Esophagus muscularis mucosa (tissue), 4 donors: ENCODE results near the gene DAB2. TPM values are rescaled to one million over a fixed set of nuclear protein-coding genes. Genes with fewer than 3 reads are reported as not detected.
A peak's percentile ranks its signal among the peaks of the same experiment; 100 is the strongest.
"Not testable (repeated sequence)": the region's sequence is repeated elsewhere in the genome, so short reads cannot be mapped to it uniquely, and the experiment has no call there.

ENCODE experiments used
- DNase-seq: peaks from one replicate; pipeline ENCODE4 v3.0.0-alpha.2; 2017; ENCODE audit errors: extremely low spot score
- H3K27ac ChIP-seq, 4 donors: fragments of 200-600 bp; sonication (generic); replicated peaks in 1 of 4; 1 replicate in 3 of 4; 2 replicates in 1 of 4; pipeline ENCODE4 v1.5.1; 2016 to 2019; ENCODE audit warnings: mild to moderate bottlenecking in 1 of 4
- H3K27me3 ChIP-seq, 4 donors: fragments of 200-600 bp; sonication (generic); one replicate each; pipeline versions ENCODE4 v1.5.1 to v1.6.0; 2016 to 2019
- H3K36me3 ChIP-seq, 4 donors: fragments of 200-600 bp; sonication (generic); one replicate each; pipeline ENCODE4 v1.5.1; 2016 to 2019
- H3K4me1 ChIP-seq, 4 donors: fragments of 200-600 bp; sonication (generic); one replicate each; pipeline ENCODE4 v1.5.1; 2016 to 2019
- H3K4me3 ChIP-seq, 4 donors: fragments of 200-600 bp; sonication (generic); 1 replicate in 2 of 4; 2 replicates in 2 of 4; pipeline ENCODE4 v1.5.1; 2016 to 2019; ENCODE audit warnings: mild to moderate bottlenecking in 4 of 4, moderate library complexity in 1 of 4
- H3K9me3 ChIP-seq, 4 donors: fragments of 200-600 bp; sonication (generic); 1 replicate in 3 of 4; 2 replicates in 1 of 4; pipeline ENCODE4 v1.5.1; 2016 to 2019
- EP300 ChIP-seq: sonication (generic); formaldehyde crosslinking; IDR thresholded peaks from one replicate; pipeline ENCODE4 v1.6.1; 2017; ENCODE audit warnings: antibody characterized with exemption
- POLR2A ChIP-seq: fragments of 450-650 bp; IDR thresholded peaks from one replicate; pipeline ENCODE4 v1.6.1; 2017; ENCODE audit warnings: antibody characterized with exemption, moderate library complexity, mild to moderate bottlenecking, low read depth
- POLR2AphosphoS5 ChIP-seq, 2 donors: sonication (generic); formaldehyde crosslinking; IDR thresholded peaks; one replicate each; pipeline ENCODE4 v1.6.1; 2017; ENCODE audit warnings: antibody characterized with exemption in 2 of 2
- WGBS: methylation state at CpG from one replicate; pipeline ENCODE4 v1.1.5; 2018; 5-methylcytosine and 5-hydroxymethylcytosine counted together
- intact Hi-C: fragments of 100-400 bp; cut with DNase I; formaldehyde crosslinking; loops from one replicate; pipeline ENCODE4 v1.15.1; 2023
- total RNA-seq, 4 donors: library from RNA; depleted of rRNA; stranded (reverse); fragments of >200 nt; gene quantifications; one replicate each; pipeline versions ENCODE4 v1.1.0 to v1.2.1, GENCODE V29; 2016
- TF ChIP-seq, protein P1 (sequence below), 3 experiments: fragments of 200-600 bp in 2 of 3; fragments of 450-650 bp in 1 of 3; sonication (generic) in 2 of 3; IDR thresholded peaks; one replicate each; pipeline ENCODE4 v1.5.1; 2017 to 2019; ENCODE audit warnings: antibody characterized with exemption in 3 of 3, mild to moderate bottlenecking in 2 of 3, moderate library complexity in 1 of 3

The DAB2 gene
- total RNA-seq, 4 donors from 2014 or later: 48.7 to 84.3 (median 55.1) TPM

DNA sequence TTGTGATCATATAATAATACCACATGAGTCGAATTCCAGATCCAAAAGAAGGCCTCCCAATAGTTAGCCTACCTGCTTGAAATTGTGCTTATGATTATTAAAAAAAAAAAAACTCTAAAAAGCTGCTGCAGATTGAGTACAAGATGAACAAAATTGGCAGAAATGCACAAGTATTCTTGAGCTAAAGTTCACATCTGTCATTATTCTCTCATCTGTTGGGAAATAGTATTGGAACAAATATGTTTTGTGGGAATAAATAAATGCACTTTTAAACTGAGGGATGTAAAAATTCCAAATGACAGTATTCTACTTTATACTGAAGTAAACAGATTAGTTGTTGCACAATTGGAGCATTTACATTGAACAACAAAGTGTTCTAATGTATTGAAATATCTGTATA is 15.7 kb downstream of the DAB2 start:
- Histone ChIP-seq H3K27ac (peak overlapping the region in 2 of 4 donors; percentile 10 to 18), H3K27me3 (no peaks in the 10 kb centered on the region), H3K4me3 (no peak overlapping the region), H3K4me1 (peaks cover 36 to 85% (median 75%) of the 10 kb centered on the region in 4 donors), H3K9me3 (no peaks in the 10 kb centered on the region), H3K36me3 (no peaks in the 10 kb centered on the region)
- TF ChIP-seq POLR2A: no peak
- TF ChIP-seq POLR2AphosphoS5 (IDR thresholded peaks at IDR 0.05): no peak
- TF ChIP-seq, protein P1, sequence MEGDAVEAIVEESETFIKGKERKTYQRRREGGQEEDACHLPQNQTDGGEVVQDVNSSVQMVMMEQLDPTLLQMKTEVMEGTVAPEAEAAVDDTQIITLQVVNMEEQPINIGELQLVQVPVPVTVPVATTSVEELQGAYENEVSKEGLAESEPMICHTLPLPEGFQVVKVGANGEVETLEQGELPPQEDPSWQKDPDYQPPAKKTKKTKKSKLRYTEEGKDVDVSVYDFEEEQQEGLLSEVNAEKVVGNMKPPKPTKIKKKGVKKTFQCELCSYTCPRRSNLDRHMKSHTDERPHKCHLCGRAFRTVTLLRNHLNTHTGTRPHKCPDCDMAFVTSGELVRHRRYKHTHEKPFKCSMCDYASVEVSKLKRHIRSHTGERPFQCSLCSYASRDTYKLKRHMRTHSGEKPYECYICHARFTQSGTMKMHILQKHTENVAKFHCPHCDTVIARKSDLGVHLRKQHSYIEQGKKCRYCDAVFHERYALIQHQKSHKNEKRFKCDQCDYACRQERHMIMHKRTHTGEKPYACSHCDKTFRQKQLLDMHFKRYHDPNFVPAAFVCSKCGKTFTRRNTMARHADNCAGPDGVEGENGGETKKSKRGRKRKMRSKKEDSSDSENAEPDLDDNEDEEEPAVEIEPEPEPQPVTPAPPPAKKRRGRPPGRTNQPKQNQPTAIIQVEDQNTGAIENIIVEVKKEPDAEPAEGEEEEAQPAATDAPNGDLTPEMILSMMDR (IDR thresholded peaks at IDR 0.05): no peak
- TF ChIP-seq EP300: no peak
- DNase-seq: no peak
- intact Hi-C loops: no loop called here
- WGBS: 86% methylated on average over 1 of the region's 1 CpG

DNA sequence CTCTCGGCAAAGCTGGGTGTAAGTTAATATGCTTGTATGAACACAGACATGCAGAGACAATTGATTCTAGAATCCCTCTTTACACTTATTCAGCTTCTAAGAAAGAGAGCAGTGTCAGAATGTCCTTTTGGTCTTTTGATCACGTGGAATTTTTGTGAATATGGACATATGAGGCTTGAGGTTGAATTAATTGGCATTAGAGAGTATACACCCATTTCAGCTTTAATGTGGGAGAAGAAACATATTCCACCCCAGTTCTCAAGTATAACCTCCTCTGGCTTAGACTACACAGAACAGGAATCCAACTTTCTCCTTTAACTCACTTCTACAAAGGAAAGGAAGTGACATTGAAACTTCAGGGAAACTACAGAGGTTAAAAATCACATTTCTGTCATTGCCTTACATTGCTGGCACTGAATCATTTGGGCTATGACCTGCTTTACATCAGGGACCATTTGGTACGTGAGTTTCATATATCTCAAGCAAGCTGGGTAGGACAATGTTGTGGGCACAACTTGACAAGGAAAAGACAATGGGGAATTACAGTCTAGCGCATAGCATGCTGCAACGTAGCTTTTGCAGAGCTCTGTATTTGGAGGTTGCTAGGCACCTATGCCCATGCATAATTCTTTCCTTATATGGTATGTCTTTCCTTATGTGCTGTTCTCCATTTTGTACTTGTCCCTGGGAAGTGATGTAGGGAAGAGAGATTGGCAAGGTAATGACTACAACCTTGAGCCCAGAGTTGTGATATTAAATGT is 19.5 kb downstream of the DAB2 start:
- H3K27ac ChIP-seq: no peak overlapping the region
- no peaks in the 10 kb centered on the region for H3K9me3 ChIP-seq
- no peak for DNase-seq
- TF ChIP-seq POLR2A: no peak
- TF ChIP-seq, protein P1 (IDR thresholded peaks at IDR 0.05): no peak
- no peak for TF ChIP-seq POLR2AphosphoS5 (IDR thresholded peaks at IDR 0.05)
- H3K4me3 ChIP-seq: no peak overlapping the region
- intact Hi-C loops: no loop called here
- WGBS: 62% methylated on average over 5 of the region's 5 CpGs
- no peaks in the 10 kb centered on the region for H3K27me3 ChIP-seq
- peaks cover 31 to 73% (median 60%) of the 10 kb centered on the region in 4 donors for H3K4me1 ChIP-seq
- no peaks in the 10 kb centered on the region for H3K36me3 ChIP-seq

DNA sequence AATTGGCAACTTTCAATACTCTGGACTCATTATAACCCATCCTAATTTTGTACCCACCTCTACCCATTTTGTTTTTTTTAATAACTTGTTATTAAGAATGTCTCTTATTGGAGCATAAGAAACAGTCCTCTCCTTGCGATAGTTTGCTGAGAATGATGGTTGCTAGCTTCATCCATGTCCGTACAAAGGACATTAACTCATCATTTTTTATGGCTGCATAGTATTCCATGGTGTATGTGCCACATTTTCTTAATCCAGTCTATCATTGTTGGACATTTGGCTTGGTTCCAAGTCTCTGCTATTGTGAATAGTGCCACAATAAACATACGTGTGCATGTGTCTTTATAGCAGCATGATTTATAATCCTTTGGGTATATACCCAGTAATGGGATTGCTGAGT is 21.0 kb downstream of the DAB2 start:
- intact Hi-C loops, H3K27ac ChIP-seq: not testable (repeated sequence)
- peaks cover 34 to 73% (median 62%) of the 10 kb centered on the region in 4 donors for H3K4me1 ChIP-seq

DNA sequence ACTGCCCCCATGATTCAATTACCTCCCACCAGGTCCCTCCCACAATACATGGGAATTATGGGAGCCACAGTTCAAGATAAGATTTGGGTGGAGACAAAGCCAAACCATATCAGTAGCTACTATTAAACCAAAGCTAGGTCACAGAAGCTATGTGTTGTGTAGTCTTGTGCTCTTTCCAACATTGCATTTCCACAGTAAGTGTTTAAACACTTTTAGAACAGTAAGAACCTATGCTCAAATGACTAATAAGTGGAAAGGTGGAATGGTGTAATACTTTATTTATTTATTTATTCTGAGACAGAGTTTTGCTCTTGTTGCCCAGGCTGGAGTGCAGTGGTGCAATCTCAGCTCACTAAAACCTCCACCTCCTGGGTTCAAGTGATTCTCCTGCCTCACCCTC is 22.6 kb downstream of the DAB2 start:
- H3K27me3 ChIP-seq, DNase-seq, H3K9me3 ChIP-seq, intact Hi-C loops, H3K4me3 ChIP-seq, H3K36me3 ChIP-seq: not testable (repeated sequence)
- H3K27ac ChIP-seq: peak overlapping the region; percentile 1 to 78 (median 44)
- H3K4me1 ChIP-seq: peaks cover 30 to 73% (median 59%) of the 10 kb centered on the region in 4 donors

More for the DNA sequence above, 21.0 kb downstream of the DAB2 start:
- 84% methylated on average over 3 of the region's 3 CpGs for WGBS
- H3K36me3 ChIP-seq, DNase-seq, H3K27me3 ChIP-seq, H3K4me3 ChIP-seq, H3K9me3 ChIP-seq: not testable (repeated sequence)

DNA sequence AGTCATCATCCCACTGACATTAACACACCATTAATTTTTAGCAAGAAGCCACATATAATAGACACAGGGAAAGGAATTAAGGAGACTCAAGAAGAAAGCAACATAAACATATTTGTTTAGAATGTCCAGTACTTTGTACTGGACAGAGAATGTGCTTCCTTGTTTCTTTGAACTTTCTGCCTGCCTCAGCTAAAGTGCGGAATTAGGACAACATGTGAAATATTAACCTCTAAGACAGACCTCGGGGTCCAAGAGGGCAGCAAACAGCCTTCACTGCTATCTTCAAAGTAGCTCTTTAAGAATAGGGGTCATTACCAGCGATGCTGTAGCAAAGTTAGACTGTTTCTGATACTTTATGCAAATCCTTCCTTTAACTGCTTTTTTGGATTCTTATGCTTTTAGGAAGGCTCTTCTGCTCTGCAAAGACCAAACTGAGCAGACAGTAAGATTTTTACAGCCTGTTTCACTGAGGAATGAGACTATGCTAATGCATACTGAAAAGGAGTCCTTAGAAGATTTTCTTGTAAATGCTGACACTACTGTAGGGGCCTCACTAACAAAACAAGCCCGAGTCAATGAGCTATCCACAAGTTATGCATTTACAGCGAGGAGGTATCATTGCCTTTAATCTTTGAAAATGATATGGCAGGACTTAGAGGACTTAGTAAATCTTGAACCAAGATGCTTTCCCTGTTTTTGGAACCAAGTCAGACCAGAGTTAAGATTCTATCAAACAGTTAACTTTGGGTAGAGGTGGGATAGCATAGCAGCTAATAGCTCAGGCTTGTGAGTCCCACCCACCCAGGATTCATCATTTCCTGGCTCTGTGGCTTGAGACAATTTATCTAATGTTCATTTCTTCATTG is 23.8 kb downstream of the DAB2 start:
- 83% methylated on average over 5 of the region's 5 CpGs for WGBS
- intact Hi-C loops: no loop called here
- peaks cover 0 to 8% (median 0%) of the 10 kb centered on the region in 4 donors for H3K36me3 ChIP-seq
- no peak for DNase-seq
- peaks cover 30 to 78% (median 63%) of the 10 kb centered on the region in 4 donors for H3K4me1 ChIP-seq
- no peaks in the 10 kb centered on the region for H3K9me3 ChIP-seq
- TF ChIP-seq, protein P1 (IDR thresholded peaks at IDR 0.05): no peak
- no peak for TF ChIP-seq POLR2A
- TF ChIP-seq EP300: no peak
- TF ChIP-seq POLR2AphosphoS5 (IDR thresholded peaks at IDR 0.05): no peak
- H3K4me3 ChIP-seq: no peak overlapping the region
- H3K27ac ChIP-seq: peak overlapping the region; percentile 70 to 83 (median 78)
- no peaks in the 10 kb centered on the region for H3K27me3 ChIP-seq
